DMS153 (cell line): ENCODE data around the gene EIF4E3.

ENCODE experiments used
- DNase-seq: peaks from one replicate; lab custom pipeline; 2025; lab: John Stamatoyannopoulos, UW

EIF4E3 gene

DNA sequence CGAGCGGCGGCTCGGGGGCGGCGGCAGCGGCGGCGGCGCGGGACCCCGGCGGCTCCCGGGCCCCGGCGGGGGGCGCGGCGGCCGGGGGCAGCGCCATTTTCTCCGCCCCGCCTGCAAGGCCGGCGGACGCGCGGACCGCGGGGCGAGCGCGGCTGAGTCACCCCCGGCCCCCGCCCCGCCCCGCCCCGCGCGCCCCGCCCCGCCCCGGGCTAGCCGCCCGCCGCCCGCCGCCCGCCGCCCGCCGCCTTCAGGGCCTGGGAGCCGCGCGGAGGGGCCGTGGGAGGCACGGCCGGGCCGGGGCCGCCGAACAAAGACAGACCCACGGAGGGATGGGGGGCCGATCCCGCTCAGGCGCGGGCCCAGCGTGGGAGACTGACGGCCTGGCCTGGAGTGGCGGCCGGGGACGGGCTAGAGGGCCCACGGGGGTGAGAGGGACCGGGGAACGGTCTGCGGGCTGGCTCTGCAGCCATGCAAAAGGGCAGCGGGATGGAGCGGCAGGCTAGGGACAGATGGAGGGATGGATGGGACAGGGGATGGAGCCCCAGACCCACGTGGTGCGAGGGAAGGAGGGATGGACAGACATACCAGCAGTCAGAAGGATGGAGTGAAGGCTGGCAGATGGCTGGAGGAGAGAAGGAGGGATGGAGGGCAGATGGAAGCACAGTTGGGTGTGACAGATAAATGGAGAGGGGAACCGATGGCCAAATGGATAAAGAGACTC lies at the start of gene EIF4E3:
Gene EIF4E3, minus strand, starts transcription at position 132 of the 721 bp plus-strand sequence. Its CDS starts 35 bp downstream, at position 97.
- no peak for DNase-seq

GRCh38 chr3:71771884-71772283 lies 46.7 kb upstream of the EIF4E3 start:
- no peak for DNase-seq

GRCh38 chr3:71771126-71771525 lies 45.9 kb upstream of the EIF4E3 start:
- DNase-seq, result no peak

GRCh38 chr3:71763426-71763825 lies 38.2 kb upstream of the EIF4E3 start:
- DNase-seq, result no peak

DNA sequence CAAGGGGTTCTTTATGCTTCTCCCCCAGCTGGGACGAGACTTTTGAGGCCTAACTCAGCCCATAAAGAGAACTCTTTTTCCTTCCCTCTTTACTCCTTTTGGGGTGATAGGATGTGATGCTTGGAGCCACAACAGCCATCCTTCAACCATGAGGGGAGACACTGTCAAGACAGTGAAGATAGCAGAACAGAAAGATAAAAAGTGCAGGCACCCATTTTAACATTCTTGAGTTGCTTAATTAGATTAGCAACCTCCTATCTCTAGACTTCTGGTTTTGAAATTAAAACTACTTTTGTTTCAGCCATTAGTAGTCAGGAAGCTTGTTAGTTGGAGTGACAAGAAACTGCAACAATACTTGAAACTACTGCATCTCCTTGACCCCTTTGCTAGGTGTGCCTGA lies 34.9 kb upstream of the EIF4E3 start:
- no peak for DNase-seq

DNA sequence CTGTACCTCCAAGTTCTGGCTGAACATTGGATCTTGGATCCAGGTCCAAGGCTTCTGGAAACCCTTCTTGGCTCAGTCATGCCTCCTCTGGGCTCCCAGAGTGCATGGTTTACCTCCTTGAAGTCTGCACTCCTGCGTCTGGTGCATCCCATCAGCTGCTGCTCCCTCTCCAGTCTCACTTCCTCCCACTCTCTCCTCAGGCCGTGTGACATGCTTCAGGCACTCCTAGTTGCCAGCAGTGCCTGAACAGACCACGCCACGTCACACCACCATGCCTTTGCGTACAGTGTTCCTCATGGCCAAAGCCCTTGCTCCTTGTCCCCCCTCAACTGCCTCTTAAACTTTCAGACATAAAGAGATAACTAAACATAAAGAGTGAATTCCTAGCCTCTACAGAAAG lies 34.2 kb upstream of the EIF4E3 start:
- no peak for DNase-seq

- no peak for DNase-seq
Observed at GRCh38 chr3:71758091-71758490, 32.9 kb upstream of the EIF4E3 start.

DNA sequence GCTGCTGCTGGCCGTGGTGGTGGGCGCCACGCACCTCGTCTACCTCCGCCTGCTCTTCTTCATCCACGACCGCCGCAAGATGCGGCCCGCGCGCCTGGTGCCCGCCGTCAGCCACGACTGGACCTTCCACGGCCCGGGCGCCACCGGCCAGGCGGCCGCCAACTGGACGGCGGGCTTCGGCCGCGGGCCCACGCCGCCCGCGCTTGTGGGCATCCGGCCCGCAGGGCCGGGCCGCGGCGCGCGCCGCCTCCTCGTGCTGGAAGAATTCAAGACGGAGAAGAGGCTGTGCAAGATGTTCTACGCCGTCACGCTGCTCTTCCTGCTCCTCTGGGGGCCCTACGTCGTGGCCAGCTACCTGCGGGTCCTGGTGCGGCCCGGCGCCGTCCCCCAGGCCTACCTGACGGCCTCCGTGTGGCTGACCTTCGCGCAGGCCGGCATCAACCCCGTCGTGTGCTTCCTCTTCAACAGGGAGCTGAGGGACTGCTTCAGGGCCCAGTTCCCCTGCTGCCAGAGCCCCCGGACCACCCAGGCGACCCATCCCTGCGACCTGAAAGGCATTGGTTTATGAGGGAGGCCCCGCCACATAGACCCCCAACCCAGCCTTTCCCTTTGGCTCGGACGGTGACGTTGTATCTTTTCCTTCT lies 29.5 kb upstream of the EIF4E3 start:
- no peak for DNase-seq

DNA sequence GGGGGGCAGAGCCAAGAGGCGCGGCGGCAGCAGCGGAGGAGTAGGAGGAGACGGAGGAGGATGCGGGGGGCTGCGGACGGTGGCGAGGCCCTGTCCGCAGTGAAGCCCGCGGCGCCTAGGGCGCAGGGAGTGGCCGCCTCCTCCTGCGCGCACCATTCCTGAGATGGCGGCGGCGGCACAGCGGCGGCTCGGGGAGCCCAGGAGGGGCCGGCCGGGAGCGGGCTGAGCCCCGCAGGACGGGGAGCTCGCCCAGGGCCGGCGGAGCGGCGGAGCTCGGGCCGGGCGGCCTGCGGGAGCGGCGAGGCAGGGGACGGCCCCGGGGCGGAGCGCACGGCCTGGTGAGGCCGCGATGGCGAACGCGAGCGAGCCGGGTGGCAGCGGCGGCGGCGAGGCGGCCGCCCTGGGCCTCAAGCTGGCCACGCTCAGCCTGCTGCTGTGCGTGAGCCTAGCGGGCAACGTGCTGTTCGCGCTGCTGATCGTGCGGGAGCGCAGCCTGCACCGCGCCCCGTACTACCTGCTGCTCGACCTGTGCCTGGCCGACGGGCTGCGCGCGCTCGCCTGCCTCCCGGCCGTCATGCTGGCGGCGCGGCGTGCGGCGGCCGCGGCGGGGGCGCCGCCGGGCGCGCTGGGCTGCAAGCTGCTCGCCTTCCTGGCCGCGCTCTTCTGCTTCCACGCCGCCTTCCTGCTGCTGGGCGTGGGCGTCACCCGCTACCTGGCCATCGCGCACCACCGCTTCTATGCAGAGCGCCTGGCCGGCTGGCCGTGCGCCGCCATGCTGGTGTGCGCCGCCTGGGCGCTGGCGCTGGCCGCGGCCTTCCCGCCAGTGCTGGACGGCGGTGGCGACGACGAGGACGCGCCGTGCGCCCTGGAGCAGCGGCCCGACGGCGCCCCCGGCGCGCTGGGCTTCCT lies 28.8 kb upstream of the EIF4E3 start, which contains the start of gene GPR27:
Gene GPR27, plus strand, starts transcription at position 155 of the 909 bp plus-strand sequence. Its CDS starts 195 bp downstream, at position 350.
- DNase-seq, result peak; percentile 5

- no peak for DNase-seq
Observed at GRCh38 chr3:71752831-71753700, 27.9 kb upstream of the EIF4E3 start.

- DNase-seq, result no peak
Observed at GRCh38 chr3:71751602-71752001, 26.4 kb upstream of the EIF4E3 start.

DNA sequence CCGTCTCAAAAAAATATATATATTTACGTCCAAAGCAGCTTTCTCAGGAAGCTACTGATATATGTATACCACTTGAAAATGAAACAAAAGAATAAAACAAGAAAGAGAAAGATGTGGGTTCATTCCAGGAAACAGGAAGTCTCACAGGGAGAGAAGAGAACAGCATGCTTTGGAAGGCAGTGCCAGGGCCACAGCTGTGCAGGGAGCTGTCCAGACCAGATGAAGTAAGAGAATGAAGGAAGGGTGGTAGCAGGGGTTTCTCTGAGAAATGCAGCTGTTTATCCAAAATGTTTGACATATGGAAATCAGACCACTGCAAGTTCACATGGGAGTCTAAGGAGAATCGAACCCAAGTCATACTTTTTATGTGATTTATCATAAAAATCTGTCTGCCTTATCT lies 19.5 kb upstream of the EIF4E3 start:
- no peak for DNase-seq

GRCh38 chr3:71742621-71743020 lies 17.4 kb upstream of the EIF4E3 start:
- DNase-seq, result no peak

DNA sequence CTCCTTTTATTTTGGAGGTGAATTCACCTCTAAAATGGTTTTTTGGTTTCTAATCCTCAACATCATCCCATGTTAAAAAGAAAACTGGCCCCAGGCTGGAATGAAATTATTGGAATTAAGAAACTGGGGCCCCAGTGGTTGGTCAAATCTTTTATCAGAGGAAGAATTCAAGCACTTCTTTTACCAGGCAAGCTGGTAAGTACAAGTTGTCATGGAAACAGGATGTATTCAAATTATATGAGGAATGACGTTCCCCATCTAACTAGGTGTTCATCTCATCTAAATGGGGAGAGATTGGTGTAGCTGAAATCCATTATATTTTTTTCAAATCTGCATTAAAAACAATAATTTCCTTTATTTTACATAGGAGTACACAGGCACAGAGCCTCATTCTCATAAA lies 9.7 kb upstream of the EIF4E3 start:
- no peak for DNase-seq

- no peak for DNase-seq
Observed at GRCh38 chr3:71733319-71733718, 8.1 kb upstream of the EIF4E3 start.

DNA sequence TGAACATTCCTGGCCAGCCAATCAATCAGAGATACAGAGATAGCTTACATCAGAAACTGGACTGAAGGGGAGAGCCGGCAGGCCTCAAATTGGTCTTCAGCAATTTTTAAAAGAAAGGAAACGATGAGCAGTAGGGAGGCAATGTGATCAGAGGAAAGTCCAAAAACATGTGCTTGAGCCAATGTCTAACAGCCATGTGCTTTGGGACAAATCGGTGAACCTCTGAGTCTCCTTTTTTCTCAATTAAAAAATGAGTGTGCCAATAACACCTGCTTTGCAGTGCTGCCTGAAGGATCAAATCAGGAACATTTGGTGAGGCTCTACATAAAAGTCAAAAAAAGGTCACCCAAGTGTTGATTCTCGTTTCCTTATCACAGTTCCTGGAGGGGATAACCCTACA lies 7.4 kb upstream of the EIF4E3 start:
- no peak for DNase-seq

DNA sequence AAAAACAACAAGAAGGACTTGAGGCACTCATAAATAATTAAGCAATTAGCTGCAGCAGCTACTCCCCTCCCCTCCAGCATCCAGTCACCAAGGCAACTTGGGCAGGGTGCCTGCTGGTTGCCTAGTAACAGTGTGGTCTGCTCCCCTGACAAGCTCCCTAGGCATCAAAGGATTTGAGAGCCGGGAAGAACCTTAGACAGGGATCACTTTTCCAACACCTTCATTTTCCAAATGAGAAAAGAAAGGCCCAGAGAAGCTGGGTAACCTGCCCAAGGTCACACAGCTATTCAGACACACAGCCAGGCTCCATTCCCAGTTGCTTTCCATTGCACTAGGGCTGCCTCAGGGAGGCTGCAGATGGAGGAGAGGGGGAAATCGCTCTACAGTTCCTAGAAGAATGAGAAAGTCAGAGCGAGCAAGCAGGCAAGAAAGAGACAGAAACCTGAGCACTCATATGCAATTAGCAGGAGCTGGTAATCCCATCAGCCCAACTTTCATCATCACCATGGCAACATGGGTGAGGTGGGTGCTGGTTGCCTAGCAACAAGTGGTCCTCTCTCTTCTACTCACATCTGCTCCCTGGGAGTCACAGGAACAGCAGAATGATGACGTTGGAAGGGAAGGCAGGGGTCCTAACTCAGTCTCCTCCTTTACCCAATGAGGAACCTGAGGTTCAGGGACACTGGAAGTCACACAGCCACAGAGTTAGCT lies 3.6 kb upstream of the EIF4E3 start:
- DNase-seq, result no peak

DNA sequence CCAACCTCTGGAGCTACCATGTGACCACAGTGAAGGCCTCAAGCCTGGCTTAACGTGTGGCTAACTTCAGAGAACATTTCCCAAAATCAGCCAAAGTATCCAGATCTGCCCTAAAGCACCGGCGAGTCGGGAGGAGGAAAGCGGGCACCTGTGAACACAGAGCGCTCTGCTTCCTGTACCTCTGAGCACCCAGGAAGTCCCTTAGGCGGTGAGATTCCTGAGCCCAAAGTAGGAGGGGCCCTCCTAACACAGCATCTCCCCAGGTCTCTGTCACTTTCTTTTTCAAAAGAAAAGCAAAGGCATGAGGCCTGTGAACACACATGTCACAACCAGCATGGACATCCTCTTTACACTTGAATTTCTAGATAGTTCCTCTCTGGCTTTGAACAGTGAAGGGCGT lies 944 bp upstream of the EIF4E3 start:
- no peak for DNase-seq

- DNase-seq, result no peak
Observed at GRCh38 chr3:71724584-71725270, 475 bp downstream of the EIF4E3 start.

DNA sequence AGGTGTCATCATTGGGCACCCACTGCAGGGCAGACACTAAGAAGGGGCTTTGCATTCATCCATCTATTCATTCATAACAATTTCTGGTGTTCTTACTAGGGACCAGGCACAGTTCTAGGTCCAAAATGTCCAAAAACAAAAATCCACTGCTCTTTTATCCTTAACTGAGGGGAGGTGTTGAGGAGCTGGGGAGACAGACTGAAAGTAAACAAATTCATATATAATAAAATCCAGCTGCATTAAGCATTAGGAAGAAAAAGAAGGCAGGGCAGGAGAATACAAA lies 1.1 kb downstream of the EIF4E3 start:
- no peak for DNase-seq
